Activated naive CD4-positive, alpha-beta T cell treated with anti-CD3 and anti-CD28 coated beads for 36 hours (primary cell): ENCODE data around the gene ADAMTSL1. TPM values are rescaled to one million over a fixed set of nuclear protein-coding genes. Genes with fewer than 3 reads are reported as not detected.

Experiments
- CTCF ChIA-PET: fragments of 350-600 bp; sonication (Branson Sonifier 250); formaldehyde crosslinking; loops from one replicate; lab custom pipeline; 2021; ENCODE audit warnings: antibody characterized with exemption; lab: Charles Lee
- DNase-seq: peaks from one replicate; pipeline ENCODE4 v3.0.0-alpha.2; 2020
- H3K27ac Mint-ChIP-seq: one replicate; pipeline ENCODE4 v1.8.0; 2021; ENCODE audit warnings: mild to moderate bottlenecking, mixed read lengths
- H3K27me3 Mint-ChIP-seq: one replicate; pipeline ENCODE4 v1.8.0; 2021; ENCODE audit warnings: low read depth, mixed read lengths
- H3K36me3 Mint-ChIP-seq: one replicate; pipeline ENCODE4 v1.8.0; 2021; ENCODE audit warnings: low read depth, mixed read lengths
- H3K4me1 Mint-ChIP-seq: one replicate; pipeline ENCODE4 v1.8.0; 2021; ENCODE audit warnings: low read depth, mixed read lengths
- H3K4me3 Mint-ChIP-seq: one replicate; pipeline ENCODE4 v1.8.0; 2021; ENCODE audit warnings: mild to moderate bottlenecking, moderate library complexity, mixed read lengths
- H3K9me3 Mint-ChIP-seq: one replicate; pipeline ENCODE4 v1.8.0; 2021; ENCODE audit warnings: mixed read lengths
- intact Hi-C: fragments of 100-400 bp; cut with micrococcal nuclease; formaldehyde crosslinking; loops from one replicate; pipeline ENCODE4 v1.15.1; 2023
- total RNA-seq, 2 experiments: library from RNA; stranded (reverse); gene quantifications; one replicate each; pipeline ENCODE4 v1.2.3, GENCODE V29; 2021

Gene ADAMTSL1
- total RNA-seq, 2 experiments from 2014 or later: not detected

- CTCF ChIA-PET: no interaction called here
- Mint-ChIP-seq H3K36me3 (no peaks in the 10 kb centered on the region), H3K4me3 (no peak overlapping the region), H3K27me3 (peaks cover 5% of the 10 kb centered on the region), H3K9me3 (no peaks in the 10 kb centered on the region), H3K27ac (no peak overlapping the region), H3K4me1 (no peaks in the 10 kb centered on the region)
- DNase-seq: no peak
- intact Hi-C loops: no loop called here
These were observed 248.9 kb downstream of the ADAMTSL1 start for GRCh38 chr9:18722882-18723281.

DNA sequence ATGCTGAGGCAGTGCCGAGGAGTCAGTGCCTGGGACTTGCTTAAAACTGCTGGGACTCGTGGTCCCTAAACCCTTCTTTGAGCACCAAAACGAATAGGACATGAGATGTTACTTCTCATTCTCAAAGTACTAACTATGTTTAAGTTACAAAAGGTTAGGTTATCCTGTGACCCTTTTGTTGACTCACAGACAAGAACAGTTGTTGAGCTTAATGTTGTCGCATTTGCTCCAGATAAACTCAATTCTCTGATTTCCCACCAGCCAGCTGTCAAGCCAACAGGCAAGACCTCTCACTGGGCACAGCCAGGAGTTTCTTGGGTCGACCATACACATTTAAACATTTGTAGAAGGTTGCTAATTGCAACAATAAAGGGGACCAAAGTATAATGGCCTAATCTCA, 249.4 kb downstream of the ADAMTSL1 start:
- Mint-ChIP-seq H3K36me3 (no peaks in the 10 kb centered on the region), H3K4me1 (no peaks in the 10 kb centered on the region), H3K27ac (no peak overlapping the region), H3K9me3 (no peaks in the 10 kb centered on the region), H3K4me3 (no peak overlapping the region), H3K27me3 (peaks cover 5% of the 10 kb centered on the region)
- CTCF ChIA-PET: no interaction called here
- no peak for DNase-seq
- intact Hi-C loops: no loop called here

DNA sequence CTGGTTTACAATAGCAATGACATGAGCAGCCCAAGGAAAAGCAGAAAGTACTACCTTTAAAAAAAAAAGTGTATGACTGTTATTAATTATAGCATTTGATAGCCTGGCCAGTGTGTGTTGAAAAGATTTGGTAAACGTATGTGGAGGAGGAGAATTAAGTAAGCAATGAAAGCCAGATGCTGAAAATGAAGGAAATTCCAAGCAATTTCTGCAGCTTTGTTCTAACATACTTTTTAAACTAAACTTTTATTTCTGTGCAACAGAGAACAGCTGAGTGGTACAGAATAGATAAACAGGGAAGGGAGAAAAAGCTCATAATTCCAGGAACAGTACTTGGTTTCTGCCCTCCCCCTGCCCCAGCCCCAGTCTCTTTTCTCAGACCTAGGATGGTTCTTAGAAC, 252.6 kb downstream of the ADAMTSL1 start:
- Mint-ChIP-seq H3K27ac (no peak overlapping the region), H3K4me3 (no peak overlapping the region), H3K4me1 (no peaks in the 10 kb centered on the region), H3K9me3 (peaks cover 2% of the 10 kb centered on the region), H3K36me3 (no peaks in the 10 kb centered on the region), H3K27me3 (peaks cover 4% of the 10 kb centered on the region)
- intact Hi-C loops: no loop called here
- DNase-seq: no peak
- CTCF ChIA-PET: no interaction called here

DNA sequence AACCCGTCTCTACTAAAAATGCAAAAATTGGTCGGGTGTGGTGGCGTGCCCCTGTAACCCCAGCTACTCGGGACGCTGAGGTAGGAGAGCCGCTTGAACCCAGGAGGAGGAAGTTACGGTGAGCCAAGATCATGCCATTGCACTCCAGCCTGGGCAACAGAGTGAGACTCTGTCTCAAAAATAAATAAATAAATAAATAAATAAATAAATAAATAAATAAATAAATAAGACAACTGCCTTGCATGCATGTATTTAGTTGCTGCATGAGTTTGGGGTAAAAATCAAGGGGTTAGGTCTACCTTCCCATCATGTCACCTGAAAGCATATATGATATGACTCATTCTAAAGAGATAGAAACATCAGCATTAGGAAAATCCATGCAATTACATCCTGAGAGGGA, 254.0 kb downstream of the ADAMTSL1 start:
- CTCF ChIA-PET: no interaction called here
- intact Hi-C loops: no loop called here
- H3K4me1 Mint-ChIP-seq: no peaks in the 10 kb centered on the region
- DNase-seq: no peak
- no peak overlapping the region for H3K4me3 Mint-ChIP-seq
- H3K27me3 Mint-ChIP-seq: no peaks in the 10 kb centered on the region
- H3K36me3 Mint-ChIP-seq: no peaks in the 10 kb centered on the region
- peaks cover 2% of the 10 kb centered on the region for H3K9me3 Mint-ChIP-seq
- no peak overlapping the region for H3K27ac Mint-ChIP-seq

- CTCF ChIA-PET: no interaction called here
- peaks cover 2% of the 10 kb centered on the region for H3K9me3 Mint-ChIP-seq
- no peak overlapping the region for H3K27ac Mint-ChIP-seq
- no peaks in the 10 kb centered on the region for H3K27me3 Mint-ChIP-seq
- no peaks in the 10 kb centered on the region for H3K36me3 Mint-ChIP-seq
- DNase-seq: no peak
- H3K4me1 Mint-ChIP-seq: no peaks in the 10 kb centered on the region
- intact Hi-C loops: no loop called here
- no peak overlapping the region for H3K4me3 Mint-ChIP-seq
These were observed 254.7 kb downstream of the ADAMTSL1 start for GRCh38 chr9:18728642-18729041.

DNA sequence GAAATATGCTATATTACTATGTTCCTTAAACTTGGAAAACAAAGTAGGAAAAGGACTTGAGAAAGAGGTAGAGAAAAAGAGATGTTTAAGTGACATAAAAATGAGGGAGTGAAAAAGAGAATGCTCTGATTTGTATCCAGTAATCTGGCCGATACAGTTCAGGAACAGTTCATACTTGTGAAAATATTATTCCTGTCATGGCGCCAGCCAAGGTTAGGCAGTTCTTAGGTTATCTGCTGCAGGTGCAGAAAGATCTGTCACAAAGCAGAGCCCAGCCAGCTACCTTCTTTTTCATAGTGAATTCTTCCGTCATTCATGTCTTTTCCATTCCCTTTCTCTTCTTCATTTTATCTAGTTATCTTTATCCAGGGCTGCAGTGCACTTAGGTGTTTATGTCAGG, 256.3 kb downstream of the ADAMTSL1 start:
- H3K27me3 Mint-ChIP-seq: no peaks in the 10 kb centered on the region
- H3K36me3 Mint-ChIP-seq: no peaks in the 10 kb centered on the region
- CTCF ChIA-PET: no interaction called here
- no peak overlapping the region for H3K4me3 Mint-ChIP-seq
- intact Hi-C loops: no loop called here
- H3K9me3 Mint-ChIP-seq: peaks cover 2% of the 10 kb centered on the region
- no peak for DNase-seq
- no peak overlapping the region for H3K27ac Mint-ChIP-seq
- no peaks in the 10 kb centered on the region for H3K4me1 Mint-ChIP-seq

GRCh38 chr9:18739127-18739526, 265.2 kb downstream of the ADAMTSL1 start:
- CTCF ChIA-PET: interaction anchor here (0.7 kb wide), 1 partner anchor 48 kb away, joined by 3 read pairs; no protein-coding TSS in a partner anchor
- Mint-ChIP-seq H3K36me3 (no peaks in the 10 kb centered on the region), H3K9me3 (no peaks in the 10 kb centered on the region), H3K27ac (no peak overlapping the region), H3K4me1 (no peaks in the 10 kb centered on the region), H3K27me3 (no peaks in the 10 kb centered on the region), H3K4me3 (no peak overlapping the region)
- no peak for DNase-seq
- intact Hi-C loops: no loop called here

DNA sequence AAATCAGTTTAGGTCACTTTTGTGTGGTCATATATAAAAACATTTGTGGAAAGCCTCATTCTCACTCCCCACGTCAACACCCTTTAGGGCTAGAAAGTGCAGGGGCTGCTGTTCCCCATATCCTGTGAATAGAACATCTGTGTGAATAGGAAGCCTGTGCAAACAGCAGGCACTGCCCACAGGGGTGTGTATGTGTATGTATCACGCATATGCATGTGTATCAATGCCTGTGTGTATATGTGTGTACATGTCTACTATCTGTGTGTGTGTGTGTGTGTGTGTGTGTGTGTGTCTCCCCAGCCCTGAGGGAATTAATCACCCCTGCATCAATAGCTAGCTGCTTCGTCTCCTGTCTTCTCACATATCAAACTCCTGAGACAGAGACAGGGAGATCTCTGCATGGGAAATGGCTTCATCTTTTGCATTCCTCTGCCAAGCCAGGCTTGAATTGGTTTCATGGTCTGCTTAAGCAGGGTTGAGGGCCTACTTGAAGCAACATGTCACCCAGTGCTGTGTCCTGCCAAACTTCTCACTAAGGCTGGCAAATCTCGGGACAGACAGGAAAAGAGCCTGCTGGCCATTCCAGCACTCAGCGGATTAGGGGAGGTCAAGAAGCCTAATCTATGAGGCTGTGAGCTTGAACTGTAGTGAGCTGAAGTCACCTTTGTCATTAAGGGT, 265.8 kb downstream of the ADAMTSL1 start:
- CTCF ChIA-PET: no interaction called here
- Mint-ChIP-seq H3K27ac (no peak overlapping the region), H3K27me3 (no peaks in the 10 kb centered on the region), H3K4me3 (no peak overlapping the region), H3K9me3 (no peaks in the 10 kb centered on the region), H3K4me1 (no peaks in the 10 kb centered on the region), H3K36me3 (no peaks in the 10 kb centered on the region)
- intact Hi-C loops: no loop called here
- DNase-seq: no peak

- intact Hi-C loops: no loop called here
- Mint-ChIP-seq H3K4me1 (no peaks in the 10 kb centered on the region), H3K27ac (no peak overlapping the region), H3K27me3 (no peaks in the 10 kb centered on the region), H3K36me3 (no peaks in the 10 kb centered on the region), H3K9me3 (no peaks in the 10 kb centered on the region), H3K4me3 (no peak overlapping the region)
- CTCF ChIA-PET: no interaction called here
- no peak for DNase-seq
These were observed 267.4 kb downstream of the ADAMTSL1 start for GRCh38 chr9:18741359-18741758.

- Mint-ChIP-seq H3K4me1 (no peaks in the 10 kb centered on the region), H3K27ac (no peak overlapping the region), H3K36me3 (no peaks in the 10 kb centered on the region), H3K4me3 (no peak overlapping the region), H3K9me3 (no peaks in the 10 kb centered on the region), H3K27me3 (no peaks in the 10 kb centered on the region)
- no peak for DNase-seq
- intact Hi-C loops: no loop called here
- CTCF ChIA-PET: no interaction called here
These were observed 268.0 kb downstream of the ADAMTSL1 start for GRCh38 chr9:18741945-18742344.

- intact Hi-C loops: no loop called here
- DNase-seq: no peak
- CTCF ChIA-PET: no interaction called here
- H3K4me1 Mint-ChIP-seq: no peaks in the 10 kb centered on the region
- H3K27ac Mint-ChIP-seq: no peak overlapping the region
- no peaks in the 10 kb centered on the region for H3K27me3 Mint-ChIP-seq
- H3K4me3 Mint-ChIP-seq: no peak overlapping the region
- H3K9me3 Mint-ChIP-seq: no peaks in the 10 kb centered on the region
- H3K36me3 Mint-ChIP-seq: no peaks in the 10 kb centered on the region
These were observed 269.5 kb downstream of the ADAMTSL1 start for GRCh38 chr9:18743421-18743820.

DNA sequence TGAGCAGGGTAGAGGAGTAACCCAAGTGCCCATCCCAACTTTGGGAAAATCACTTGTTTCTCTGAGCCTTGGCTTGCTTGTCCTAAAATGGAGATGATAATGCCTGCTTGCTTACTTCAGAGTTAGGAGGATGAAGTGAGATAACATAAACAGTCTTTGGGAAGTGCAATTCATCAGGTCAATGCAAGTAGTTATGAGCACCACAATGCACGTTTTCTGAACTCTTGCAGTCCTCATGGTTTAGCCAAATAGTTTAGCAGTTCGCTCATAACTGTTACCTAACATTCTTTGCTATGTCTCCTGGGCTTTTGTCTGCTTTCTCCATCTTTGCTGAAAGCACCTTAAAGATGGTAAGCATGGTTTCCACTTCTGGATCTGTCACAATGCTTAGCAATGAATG, 270.0 kb downstream of the ADAMTSL1 start:
- intact Hi-C loops: no loop called here
- no peak overlapping the region for H3K27ac Mint-ChIP-seq

GRCh38 chr9:18745710-18746109, 271.8 kb downstream of the ADAMTSL1 start:
- Mint-ChIP-seq H3K4me3 (no peak overlapping the region), H3K27me3 (no peaks in the 10 kb centered on the region), H3K27ac (no peak overlapping the region), H3K9me3 (no peaks in the 10 kb centered on the region), H3K4me1 (no peaks in the 10 kb centered on the region), H3K36me3 (no peaks in the 10 kb centered on the region)
- CTCF ChIA-PET: no interaction called here
- no peak for DNase-seq
- intact Hi-C loops: no loop called here

More for the DNA sequence above, 270.0 kb downstream of the ADAMTSL1 start:
- no peak for DNase-seq
- no peaks in the 10 kb centered on the region for H3K36me3 Mint-ChIP-seq
- H3K9me3 Mint-ChIP-seq: no peaks in the 10 kb centered on the region
- H3K27me3 Mint-ChIP-seq: no peaks in the 10 kb centered on the region
- CTCF ChIA-PET: no interaction called here
- no peaks in the 10 kb centered on the region for H3K4me1 Mint-ChIP-seq
- H3K4me3 Mint-ChIP-seq: no peak overlapping the region
